Duodenal mucosa (tissue), 2 donors: ENCODE data around the gene MYO1H.
"Not testable (repeated sequence)": the region's sequence is repeated elsewhere in the genome, so short reads cannot be mapped to it uniquely, and the experiment has no call there.

ENCODE experiments used
- H3K27ac ChIP-seq: one replicate; pipeline ENCODE4 v1.7.0; 2013; ENCODE audit warnings: low read depth, low read length
- H3K27me3 ChIP-seq, 2 donors: one replicate each; pipeline ENCODE4 v1.7.0; 2013; ENCODE audit warnings: low read length in 2 of 2, control low read depth in 1 of 2; ENCODE audit not compliant: insufficient read depth in 2 of 2, control insufficient read depth in 1 of 2
- H3K36me3 ChIP-seq, 2 donors: one replicate each; pipeline ENCODE4 v1.7.0; 2013; ENCODE audit warnings: low read length in 2 of 2, control low read depth in 1 of 2; ENCODE audit not compliant: insufficient read depth in 2 of 2, control insufficient read depth in 1 of 2
- H3K4me1 ChIP-seq, 2 donors: one replicate each; pipeline ENCODE4 v1.7.0; 2013; ENCODE audit warnings: low read length in 2 of 2, control low read depth in 1 of 2; ENCODE audit not compliant: insufficient read depth in 2 of 2, control insufficient read depth in 1 of 2
- H3K4me3 ChIP-seq, 2 donors: one replicate each; pipeline ENCODE4 v1.7.0; 2013; ENCODE audit warnings: low read length in 2 of 2, low read depth in 1 of 2
- H3K9ac ChIP-seq, 2 donors: one replicate each; pipeline ENCODE4 v1.7.0; 2013; ENCODE audit warnings: low read length in 2 of 2, low read depth in 1 of 2
- H3K9me3 ChIP-seq, 2 donors: one replicate each; pipeline ENCODE4 v1.7.0; 2013; ENCODE audit warnings: low read length in 2 of 2, control low read depth in 1 of 2; ENCODE audit not compliant: control insufficient read depth in 1 of 2

MYO1H gene

DNA sequence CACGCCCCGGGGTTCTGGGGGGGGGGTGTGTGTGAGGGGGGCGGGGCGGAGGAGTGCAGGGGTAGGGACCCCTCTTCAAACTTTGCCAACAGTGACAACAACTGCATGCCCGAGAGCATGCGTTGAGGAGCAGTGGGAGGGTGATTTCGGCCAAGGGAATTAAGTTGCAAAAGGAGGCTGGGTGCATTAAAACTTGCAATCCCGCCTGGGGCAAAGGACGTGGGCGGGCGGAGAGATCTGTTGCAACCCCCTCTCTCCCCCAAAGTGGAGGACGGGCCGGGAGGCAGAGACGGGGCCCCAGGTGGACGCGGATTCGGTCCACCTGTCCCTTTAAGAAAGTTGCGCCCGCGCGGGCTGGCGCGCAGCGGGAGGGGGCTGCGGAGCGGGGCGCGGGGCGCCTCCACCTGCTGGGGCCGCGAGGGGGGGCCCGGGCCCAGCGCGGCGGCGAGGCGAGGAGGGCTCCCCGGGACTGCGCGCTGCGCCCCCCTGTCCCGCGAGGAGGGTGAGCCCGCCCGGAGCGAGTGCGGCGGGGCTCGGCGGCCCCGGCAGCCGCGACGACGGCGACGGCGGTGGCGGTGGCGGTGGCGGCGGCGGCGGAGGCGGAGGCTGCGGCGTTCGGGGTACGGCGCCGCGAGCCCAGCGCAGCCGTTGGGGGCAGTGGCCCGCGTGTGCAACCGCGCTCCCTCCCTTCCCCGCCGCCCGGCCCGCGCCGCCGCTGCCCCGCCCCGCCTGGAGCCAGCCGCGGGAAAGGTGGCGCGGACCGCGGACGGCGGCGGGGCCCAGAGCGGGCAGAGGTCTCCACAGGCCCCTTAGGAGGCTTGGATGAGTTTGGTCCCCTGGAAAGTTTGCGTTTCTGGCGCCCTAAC lies 38.1 kb upstream of the MYO1H start:
- H3K4me1 ChIP-seq: peaks cover 7 to 8% of the 10 kb centered on the region in 2 donors
- peak overlapping the region; percentile 55 to 59 for H3K4me3 ChIP-seq
- no peak overlapping the region for H3K27ac ChIP-seq
- no peaks in the 10 kb centered on the region for H3K9me3 ChIP-seq
- H3K27me3 ChIP-seq: peaks cover 57 to 58% of the 10 kb centered on the region in 2 donors
- no peak overlapping the region for H3K9ac ChIP-seq
- H3K36me3 ChIP-seq: no peaks in the 10 kb centered on the region

DNA sequence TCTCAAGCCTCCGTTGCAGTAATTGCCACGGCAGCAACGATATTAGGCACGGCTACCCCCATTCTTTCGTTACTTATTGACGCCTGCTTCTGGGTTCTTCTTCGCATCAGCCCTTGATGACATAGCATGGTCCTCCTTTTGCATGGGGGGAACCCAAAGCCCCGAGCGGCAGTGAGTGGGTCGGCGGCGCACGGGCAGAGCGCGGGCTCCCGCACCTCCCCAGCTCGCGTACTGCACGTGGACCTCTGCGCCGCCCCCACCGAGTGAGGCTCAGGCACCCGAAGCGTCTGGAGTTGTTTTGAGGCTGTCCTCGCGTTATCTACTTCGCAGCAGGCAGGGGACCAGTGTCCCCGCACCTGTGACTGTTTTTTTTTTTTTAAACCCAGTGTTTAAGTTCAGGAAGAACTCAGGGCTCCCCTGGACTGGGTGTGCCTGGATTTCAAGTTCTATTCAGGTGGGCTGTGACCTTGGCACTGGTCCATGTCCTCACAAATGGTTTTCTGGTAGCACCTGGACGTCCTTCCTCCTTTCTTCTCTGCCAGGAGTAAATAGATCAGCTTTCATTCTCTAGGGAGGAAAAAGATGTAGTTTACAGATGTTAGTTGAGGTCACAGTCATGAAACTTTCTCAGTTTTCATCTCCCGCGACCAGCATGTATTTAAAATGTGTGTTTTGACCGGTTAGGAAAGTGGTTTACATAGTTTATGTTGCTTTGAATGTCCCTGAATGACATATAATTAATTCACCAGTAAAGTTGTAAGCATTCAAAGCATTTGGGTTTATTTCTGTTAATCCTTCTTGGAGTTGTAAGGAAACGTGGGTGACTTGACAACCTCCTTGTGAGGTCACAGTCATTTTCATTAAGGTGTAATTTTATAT lies 37.2 kb upstream of the MYO1H start:
- Histone ChIP-seq H3K4me3 (peak overlapping the region; percentile 50 to 59), H3K36me3 (no peaks in the 10 kb centered on the region), H3K9me3 (no peaks in the 10 kb centered on the region), H3K27me3 (peaks cover 52 to 53% of the 10 kb centered on the region in 2 donors), H3K27ac (no peak overlapping the region), H3K9ac (no peak overlapping the region), H3K4me1 (peaks cover 7 to 8% of the 10 kb centered on the region in 2 donors)

DNA sequence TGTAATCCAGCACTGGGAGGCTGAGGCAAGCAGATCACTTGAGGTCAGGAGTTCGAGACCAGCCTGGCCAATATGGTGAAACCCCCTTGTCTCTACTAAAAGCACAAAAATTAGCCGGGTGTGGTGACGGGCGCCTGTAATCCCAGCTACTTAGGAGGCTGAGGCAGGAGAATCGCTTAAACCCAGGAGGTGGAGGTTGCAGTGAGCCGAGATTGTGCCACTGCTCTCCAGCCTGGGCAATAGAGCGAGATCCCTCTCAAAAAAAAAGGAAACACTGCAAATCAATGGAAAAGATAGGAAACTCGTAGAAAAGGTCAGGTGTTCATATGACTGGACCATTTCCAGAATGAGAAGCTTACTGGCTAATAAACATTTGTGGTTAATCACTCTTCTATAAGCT lies 26.4 kb upstream of the MYO1H start:
- H3K4me1 ChIP-seq, H3K9ac ChIP-seq, H3K9me3 ChIP-seq, H3K27ac ChIP-seq, H3K36me3 ChIP-seq, H3K27me3 ChIP-seq, H3K4me3 ChIP-seq: not testable (repeated sequence)

DNA sequence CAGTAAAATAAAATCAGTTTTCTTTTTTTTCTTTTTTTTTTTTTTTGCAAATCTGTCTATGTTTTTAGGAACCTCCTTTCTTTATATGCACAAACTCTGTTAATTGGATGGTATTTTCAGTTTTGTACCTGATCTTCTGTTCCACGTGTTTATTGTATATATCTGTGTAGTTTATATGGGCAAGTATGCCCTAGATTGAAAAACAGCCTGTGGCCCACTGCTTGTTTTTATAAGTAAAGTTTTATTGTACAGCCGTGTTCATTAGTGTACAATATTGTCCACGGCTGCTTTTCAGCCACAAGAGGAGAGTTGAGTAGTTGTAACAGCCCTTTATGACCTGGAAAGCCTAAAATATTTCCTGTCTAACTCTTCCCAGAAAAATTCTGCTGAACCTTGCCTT lies 18.7 kb upstream of the MYO1H start:
- Histone ChIP-seq H3K27me3 (peaks cover 6 to 7% of the 10 kb centered on the region in 2 donors), H3K27ac (no peak overlapping the region), H3K4me3 (no peak overlapping the region), H3K4me1 (no peaks in the 10 kb centered on the region), H3K9ac (no peak overlapping the region), H3K36me3 (no peaks in the 10 kb centered on the region), H3K9me3 (no peaks in the 10 kb centered on the region)

DNA sequence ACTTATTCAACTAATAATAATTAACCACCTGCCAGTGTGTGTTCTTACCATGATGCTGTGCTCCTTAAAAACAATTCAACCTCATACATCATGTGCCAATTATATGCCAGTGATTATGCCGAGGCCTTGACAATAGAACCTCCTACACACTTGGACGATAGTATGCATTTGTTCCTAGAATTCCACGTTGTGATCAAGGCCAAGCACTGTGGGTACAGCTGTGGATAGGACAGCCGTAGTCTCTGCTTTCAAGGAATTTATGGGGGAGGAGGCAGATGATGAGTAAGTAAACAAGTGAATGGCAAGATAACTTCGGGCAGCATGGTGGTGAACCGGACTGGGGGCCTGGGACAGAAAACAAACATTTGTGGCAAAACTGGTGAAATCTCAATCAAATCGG lies 18.0 kb upstream of the MYO1H start:
- Histone ChIP-seq H3K4me3 (no peak overlapping the region), H3K9ac (no peak overlapping the region), H3K27me3 (peaks cover 4 to 6% of the 10 kb centered on the region in 2 donors), H3K36me3 (no peaks in the 10 kb centered on the region), H3K4me1 (no peaks in the 10 kb centered on the region), H3K27ac (no peak overlapping the region), H3K9me3 (no peaks in the 10 kb centered on the region)

DNA sequence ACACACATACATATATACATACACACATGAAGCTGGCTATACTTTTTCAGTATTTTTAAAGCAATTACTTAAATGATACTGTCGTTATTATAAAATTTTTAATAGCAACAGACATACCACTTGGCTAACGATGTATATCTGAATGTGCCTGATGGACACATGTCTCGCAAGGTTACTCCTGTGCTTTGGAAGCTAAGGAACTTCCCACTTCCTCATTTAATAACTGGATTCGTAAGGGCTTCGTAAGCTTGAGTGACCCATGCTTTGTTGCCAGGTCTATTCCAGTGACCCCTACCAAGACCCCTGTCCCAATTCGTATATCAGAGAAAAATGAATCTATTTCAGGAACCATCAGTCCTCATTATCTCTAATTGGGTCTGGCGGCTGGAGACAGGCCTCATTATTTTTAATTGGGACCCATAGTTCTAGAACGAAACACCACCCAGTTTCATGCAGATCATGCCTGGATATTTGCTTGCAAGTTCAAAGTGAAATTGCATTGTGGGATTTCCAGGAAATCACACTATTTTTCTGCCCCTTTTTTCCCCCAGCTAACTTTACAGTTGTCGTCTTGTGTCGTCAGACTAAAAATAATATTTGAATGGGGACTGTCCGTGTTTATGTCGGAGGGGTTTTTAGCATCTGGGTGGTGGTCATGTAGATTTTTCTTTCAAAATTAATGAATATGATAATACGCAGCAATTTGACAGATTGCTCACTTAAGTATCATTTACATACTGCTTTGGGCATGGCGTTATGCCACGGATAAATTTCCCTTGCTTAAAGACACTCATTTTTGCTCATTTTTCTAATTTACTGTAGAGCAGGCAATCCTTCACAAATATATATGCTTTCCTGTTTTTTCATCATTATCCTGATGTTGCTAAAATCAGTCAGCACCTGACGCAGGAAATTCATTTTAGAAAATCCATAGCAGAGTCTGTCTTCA lies 17.1 kb upstream of the MYO1H start:
- Histone ChIP-seq H3K36me3 (no peaks in the 10 kb centered on the region), H3K4me3 (no peak overlapping the region), H3K27ac (no peak overlapping the region), H3K9me3 (no peaks in the 10 kb centered on the region), H3K9ac (no peak overlapping the region), H3K27me3 (peaks cover 4 to 6% of the 10 kb centered on the region in 2 donors), H3K4me1 (no peaks in the 10 kb centered on the region)

DNA sequence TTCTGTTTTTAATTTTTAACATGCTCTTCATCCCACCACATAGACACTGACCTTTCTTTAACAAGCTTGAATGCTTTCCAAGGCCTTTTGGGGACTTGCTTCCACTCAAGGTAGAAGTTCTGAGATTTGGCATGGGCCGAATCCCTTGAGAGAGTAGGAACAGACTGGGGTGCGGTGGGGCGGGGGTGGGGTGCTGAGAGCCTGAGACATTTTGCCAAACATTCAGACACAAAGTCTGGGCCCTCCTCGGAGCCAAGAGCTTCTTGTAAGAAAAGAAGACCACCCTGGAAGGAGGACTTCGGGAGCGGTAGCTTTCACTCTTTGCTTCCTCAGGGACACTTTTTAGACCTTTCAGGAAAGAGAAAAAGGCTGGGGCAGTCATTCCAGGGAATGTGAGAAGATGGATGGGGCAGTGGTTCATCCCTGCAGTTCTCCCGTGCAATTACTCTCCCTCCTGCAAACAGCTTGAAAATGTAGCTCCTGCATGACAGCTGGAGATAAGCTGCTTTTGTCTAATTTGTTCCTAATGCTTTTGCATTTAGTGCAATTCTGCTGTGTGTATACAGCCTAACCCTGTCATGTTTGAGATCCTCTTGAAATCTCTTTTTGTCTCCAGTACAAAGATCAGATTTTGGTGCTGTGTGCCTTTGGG lies 16.3 kb upstream of the MYO1H start:
- H3K27me3 ChIP-seq: peaks cover 4 to 6% of the 10 kb centered on the region in 2 donors
- H3K9ac ChIP-seq: no peak overlapping the region
- no peaks in the 10 kb centered on the region for H3K36me3 ChIP-seq
- H3K4me1 ChIP-seq: no peaks in the 10 kb centered on the region
- no peak overlapping the region for H3K27ac ChIP-seq
- no peaks in the 10 kb centered on the region for H3K9me3 ChIP-seq
- H3K4me3 ChIP-seq: no peak overlapping the region

DNA sequence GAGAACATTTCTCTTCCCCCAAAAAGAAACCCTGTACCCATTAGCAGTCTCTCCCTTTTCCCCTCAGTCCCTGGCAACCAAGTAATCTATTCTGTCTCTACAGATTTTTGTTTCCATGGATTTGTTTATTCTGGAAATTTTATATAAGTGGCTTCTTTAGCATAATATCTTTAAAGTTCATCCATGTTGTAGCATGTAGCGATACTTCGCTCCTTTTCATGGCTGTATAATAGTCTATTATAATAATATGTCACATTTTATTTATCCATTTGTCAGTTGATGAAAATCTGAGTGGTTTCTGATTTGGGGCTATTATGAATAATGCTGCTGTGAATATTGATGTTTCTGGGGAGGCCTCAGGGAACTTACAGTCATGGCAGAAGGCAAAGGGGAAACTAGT lies 12.8 kb upstream of the MYO1H start:
- Histone ChIP-seq H3K4me3 (no peak overlapping the region), H3K27me3 (peaks cover 0 to 4% of the 10 kb centered on the region in 2 donors), H3K4me1 (no peaks in the 10 kb centered on the region), H3K9me3 (no peaks in the 10 kb centered on the region), H3K9ac (no peak overlapping the region), H3K27ac (no peak overlapping the region), H3K36me3 (no peaks in the 10 kb centered on the region)

DNA sequence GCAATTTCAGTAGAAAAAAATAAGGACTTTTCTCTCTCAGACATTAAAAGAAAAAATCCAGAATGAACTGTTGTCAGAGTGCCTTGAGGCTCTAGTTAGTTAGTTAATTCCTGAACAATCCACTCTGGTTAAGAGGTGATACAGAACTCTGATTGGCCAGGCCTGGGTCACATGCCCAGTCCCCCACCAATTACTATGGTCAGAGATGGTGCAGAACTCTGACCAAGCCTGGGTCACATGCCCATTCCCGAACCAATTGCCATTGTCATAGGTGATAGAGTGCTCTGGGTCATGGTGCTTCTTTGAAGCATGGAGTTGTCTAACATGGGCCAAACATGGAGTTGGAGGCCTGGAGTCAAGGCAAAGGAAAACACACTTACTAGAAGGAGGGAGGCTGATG lies 11.1 kb upstream of the MYO1H start:
- peaks cover 0 to 4% of the 10 kb centered on the region in 2 donors for H3K27me3 ChIP-seq
- H3K27ac ChIP-seq: no peak overlapping the region
- no peaks in the 10 kb centered on the region for H3K9me3 ChIP-seq
- no peak overlapping the region for H3K4me3 ChIP-seq
- no peak overlapping the region for H3K9ac ChIP-seq
- H3K4me1 ChIP-seq: no peaks in the 10 kb centered on the region
- H3K36me3 ChIP-seq: no peaks in the 10 kb centered on the region
